GM18499 (cell line): ENCODE measurements around the gene EVA1A.

ENCODE experiments used
- ATAC-seq: cut with Tn5 transposase; IDR thresholded peaks from one replicate; pipeline ENCODE4 v1.9.1; 2021; ENCODE audit warnings: moderate number of reproducible peaks; ENCODE audit not compliant: insufficient read depth, unreplicated experiment

EVA1A gene, protein sequence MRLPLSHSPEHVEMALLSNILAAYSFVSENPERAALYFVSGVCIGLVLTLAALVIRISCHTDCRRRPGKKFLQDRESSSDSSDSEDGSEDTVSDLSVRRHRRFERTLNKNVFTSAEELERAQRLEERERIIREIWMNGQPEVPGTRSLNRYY

DNA sequence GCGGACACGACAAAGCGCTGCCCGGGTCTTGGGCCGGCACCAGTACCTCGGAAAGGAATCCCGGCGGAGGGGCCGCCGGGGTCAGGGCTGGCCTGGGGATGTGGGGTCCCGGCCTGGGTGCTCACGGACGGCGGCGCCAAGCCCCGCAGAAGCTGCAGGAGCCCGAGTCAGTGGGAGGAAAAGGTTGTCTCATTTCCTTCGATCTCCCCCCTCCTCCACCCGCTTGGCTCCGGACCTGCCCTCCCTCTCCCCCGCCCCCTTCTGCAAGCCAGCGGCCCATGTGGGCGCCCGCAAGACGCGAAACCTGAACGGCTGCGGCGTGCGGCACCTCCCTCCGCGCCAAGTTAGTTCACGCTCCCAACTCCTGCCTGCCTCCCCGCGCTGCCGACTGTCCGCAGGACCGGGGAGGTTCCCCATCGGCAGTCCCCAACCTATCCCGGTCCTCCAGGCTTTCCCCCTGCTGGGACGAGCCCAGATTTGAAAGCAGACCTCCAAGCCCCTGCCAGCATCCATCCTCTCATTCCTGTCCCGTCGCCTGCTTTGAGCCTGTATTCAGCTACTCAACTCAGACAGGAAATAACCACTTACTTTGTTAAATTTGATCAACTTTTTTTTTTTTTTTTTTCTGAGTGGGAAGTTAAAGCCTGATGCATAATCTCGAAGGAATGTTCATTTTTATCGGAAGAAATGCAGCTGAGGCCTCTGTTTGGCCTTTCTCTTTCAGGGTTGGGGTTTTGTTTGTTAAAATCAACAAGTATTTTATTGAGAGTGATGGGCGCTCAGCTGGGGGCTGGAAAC, at the start of gene EVA1A:
EVA1A (minus strand) TSS at position 172 of the 798 bp plus-strand sequence. CDS start 42,799 bp downstream, outside the sequence.
- ATAC-seq = no peak

DNA sequence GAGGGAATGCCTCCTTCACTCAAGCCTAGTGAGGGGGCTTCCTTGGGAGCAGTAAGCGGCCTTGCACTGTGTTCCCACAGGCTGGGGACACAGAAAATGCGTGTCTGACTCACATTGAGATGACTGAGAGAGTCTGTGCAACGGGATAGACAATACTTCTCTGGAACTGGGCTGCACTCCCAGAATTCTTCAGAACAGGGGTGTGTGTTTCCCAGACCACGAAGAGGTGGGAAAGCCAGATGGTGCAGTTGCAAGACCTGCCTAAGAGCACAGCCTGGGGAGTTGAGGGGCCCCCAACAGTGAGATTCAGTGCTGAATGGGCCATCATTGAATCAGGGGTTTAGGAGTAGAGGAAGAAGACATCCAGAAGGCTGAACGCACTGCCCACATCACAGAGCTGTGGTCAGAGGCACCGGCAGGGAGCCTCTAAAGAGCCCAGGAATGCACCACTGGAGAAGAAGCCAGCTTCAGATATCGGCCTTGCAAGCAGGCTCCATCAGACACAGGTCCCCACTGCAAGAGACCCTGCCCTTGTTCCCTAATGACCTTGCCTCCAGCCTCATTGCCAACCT, 49.3 kb upstream of the EVA1A start:
- no peak for ATAC-seq

DNA sequence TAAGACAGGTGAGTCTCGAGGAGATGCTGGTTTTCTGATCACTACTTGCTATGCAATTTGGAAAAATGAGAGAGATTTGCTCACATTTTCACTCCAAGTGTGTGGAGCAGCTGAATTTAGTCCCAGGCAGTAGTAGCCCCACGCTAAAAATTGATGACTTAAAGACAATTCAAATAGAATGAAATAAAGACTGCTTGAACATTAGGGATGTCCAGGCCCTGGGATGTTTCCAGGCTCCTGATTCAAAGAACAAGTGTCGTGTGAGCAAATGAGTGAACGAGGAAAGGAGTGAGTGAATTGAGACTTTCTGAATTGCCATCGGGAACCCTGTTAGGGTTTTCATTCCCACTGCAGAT, 48.6 kb upstream of the EVA1A start:
- ATAC-seq = no peak

DNA sequence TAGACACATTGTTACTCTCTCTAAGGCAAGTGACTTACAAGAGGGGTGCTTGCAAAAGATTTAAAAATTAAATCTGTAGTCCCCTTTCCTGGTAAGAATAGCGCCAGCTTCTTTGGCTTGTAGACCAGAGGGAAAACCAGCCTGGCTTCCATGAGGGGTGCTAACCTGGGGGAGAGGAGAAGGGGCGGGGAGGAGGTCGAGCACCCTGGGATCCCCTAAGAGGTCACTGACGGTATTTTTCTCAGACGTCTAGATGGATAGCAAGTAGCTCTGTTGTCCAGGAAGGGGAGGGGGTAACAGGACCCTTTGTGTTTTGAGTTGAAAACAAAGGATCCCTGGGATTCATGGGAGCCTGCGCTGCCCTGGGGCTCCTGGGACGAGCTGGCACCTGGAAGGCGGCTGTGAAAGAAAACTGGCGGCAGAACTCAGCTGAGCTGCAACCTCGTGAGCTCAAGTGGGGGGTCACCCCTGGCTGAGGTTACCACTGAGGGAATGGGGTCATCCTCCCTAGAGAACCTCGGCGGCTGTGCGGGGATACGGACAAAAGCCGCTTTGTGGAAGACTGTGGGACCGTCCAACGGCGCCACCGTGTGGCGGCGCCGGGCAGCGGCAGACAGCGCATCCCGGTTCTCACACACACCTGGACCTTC, 48.1 kb upstream of the EVA1A start:
- ATAC-seq = peak; percentile 45

DNA sequence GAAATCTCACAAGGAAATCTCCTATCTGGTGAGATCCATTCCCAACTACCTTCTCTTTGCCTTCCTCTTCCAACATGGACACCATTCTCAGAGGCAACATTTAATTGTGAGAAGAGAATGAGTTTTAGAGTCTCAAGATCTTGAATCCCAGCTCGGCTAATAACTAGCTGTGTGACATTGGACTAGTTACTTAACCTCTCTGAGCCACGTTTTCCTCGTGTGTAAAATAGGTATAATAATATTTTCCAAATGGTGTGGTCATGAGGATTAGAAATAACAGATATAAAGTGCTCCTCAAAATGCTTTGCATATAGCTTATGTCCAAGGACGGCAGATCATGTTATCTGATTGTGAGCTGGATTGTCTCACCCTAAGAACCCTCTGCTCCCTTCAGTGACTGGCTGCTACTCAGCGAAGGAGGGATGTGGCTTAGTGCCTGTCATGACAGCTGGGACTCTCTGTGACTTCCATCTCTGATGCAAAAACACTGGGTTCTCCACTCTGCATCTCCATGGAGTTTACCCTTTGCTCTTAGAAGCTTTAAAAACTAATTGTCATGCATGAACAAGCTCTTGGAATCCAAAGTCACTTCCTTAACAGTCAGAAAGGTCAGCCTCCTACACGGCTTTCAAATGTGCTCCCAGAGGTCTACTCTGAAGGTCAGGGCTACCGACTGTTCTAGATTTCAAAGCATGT, 47.4 kb upstream of the EVA1A start:
- no peak for ATAC-seq

DNA sequence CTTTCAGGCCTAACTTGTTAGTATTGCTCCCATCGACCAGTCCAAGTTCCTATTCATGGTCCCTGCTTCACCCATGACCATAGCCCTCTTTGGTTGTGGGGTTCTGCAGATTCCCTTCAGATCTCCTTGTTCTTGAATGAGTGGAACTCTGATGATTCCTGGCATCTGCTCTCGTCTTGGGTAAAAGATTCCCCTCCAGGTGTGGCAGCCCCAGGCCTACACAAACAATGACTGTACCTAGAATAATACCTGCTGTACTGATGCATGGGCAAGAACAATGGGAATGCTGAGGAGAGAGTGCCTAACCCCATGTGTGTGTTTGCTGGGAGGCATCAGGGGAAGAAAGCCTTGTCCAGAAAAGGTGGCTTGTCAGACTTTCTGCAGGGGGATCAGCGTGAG, 46.7 kb upstream of the EVA1A start:
- ATAC-seq = no peak

DNA sequence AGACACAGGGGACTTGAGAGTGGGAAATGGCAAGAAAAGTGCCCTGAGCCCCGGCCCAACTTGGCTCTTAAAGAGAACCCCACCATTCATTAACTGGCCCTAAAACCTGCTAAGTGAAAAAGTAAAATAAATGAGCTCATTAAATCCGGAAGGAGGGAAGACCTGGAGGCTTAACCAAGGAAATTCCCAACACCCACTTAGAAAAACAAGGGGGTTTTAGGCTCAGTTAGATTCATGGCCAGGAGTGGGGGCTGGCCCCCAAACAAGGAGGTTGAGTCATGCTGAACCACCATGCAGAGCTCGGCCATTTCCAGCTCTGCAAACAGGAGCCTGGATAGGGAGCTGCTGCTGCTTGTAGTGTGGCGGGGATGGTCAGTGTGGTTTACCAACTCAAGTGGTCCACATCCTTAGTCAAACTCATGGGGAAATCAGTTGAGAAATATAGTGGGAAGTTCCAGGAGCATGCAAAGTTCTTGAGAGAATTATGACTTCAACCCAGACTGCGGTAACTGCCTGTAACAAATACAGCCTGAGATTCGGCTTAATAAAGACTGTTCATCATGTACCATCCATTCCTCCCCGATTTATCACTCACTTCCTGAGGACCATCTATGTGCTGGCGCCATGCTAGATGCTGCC, 46.1 kb upstream of the EVA1A start:
- ATAC-seq = no peak

DNA sequence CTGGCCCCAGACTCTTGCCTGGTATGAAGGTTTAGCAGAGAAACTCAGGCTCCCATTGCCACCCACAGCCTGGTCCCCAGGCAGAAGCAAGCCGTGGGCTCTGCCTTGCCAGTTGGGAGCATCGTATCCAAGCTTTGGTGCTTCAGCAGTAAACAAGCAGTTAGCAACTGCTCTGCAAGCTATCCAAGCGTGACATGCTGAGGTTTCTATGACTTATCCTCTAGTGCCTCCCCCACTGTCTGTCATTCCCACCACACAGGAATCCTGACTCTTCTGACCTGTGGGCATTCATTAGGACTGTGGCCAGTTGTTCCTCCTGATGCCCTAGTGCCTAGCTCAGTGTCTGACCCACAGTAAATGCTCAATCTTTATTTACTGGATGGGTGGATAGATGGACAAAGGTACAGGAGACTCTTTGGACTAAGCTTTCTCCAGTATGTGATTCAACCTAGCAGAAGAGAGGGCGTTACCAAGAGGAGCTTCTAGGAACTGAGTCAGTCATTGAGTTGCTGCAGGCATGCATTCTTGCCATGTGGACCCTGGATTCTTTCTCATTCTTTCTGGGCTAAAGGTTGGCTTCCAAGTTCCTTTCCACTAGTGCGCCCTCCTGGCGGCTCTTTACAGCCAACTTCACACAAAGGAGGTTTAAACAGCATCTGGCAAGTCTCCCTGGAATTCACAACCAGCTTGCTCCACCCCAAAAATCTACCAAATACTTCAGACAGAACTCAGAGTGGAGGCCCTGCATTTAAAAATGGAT, 45.2 kb upstream of the EVA1A start:
- no peak for ATAC-seq

DNA sequence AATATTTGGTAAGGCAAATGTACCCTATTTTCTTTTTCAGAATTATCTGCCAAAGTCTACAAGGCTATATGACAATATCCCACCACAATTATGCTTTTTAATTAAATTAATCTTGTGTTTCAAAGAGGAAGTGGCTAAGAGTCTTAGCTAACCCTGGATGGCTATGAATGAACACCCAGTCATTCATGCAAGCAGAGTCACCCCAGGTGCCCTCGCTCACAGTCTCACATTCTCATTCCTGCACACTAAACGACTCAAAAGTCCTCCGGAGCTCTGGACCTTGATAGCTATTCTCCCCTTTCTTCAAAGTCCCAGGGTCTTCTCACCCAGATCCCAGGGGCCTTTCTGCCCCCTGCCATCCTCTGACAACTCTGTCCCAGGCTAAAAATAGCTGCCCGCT, 43.7 kb upstream of the EVA1A start:
- ATAC-seq = no peak

DNA sequence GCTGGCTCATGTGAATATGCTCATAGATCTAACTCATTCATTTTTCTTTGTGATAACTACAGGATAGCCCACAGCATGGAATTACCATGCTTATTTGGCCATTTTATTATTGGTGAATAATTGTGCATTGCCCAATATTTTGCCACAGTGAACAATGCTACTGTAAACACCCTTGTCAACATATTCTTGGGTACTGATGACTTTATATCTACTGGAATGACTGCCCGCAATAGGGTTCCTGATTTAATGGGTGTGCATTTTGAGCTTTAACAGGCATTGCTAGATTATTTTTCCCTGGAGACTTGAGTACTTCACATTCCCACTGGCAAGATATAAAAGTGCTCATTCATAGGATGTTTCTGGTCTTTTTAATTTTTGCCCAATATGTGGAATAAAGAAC, 42.7 kb upstream of the EVA1A start:
- no peak for ATAC-seq

DNA sequence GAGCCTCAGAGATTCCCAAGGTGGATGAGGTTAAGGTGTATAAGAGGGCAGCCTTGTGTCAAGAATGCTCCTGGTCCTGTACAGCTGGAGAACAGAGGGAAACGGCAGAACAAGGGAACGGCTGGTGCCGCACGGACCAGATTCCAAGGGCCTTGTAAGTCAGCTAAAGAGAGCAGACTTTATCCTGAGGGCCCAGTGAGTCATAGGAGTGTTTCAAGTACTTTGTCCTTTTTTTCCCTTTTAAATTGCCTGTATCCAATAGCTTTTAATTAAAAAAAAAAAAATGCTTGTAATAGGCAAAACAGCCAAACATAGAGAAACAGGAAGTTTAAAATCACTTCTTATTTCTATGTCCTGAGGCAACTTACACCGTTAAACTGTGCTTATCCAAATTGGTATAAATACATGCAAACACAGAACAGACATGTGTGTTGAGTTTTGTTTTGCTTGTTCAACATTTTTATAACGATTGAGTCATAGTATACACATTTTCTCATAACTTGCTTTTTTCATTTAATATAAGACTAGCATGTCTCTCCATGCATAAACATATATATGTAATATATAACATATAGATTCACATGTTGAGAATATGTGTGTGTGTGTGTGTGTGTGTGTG, 42.1 kb upstream of the EVA1A start:
- no peak for ATAC-seq

DNA sequence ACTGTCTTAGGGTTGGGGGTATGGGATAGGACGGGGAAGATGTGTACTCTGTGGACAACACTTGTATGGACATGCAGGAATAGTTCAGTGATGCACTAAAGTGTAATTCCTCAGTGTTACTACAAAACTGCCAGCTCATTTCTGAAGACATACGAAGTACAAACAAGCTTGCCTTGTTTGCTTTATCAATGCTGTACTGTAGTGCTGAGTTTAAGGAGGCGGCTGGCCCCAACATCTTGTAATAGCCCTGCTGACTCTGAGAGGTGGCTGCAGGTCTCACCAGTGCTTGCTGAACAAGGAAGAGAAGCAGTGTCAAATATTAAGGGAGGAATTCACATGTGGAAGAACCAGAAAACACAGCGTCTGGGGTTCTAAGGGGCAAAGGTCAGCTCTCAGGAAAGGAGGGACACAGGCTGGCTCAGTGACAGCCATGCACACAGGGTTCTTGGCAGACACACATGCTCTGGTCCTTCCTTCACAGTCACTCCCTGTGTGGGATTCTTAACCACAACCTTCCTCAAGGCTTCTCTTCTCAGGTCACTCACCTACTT, 39.8 kb upstream of the EVA1A start:
- no peak for ATAC-seq

DNA sequence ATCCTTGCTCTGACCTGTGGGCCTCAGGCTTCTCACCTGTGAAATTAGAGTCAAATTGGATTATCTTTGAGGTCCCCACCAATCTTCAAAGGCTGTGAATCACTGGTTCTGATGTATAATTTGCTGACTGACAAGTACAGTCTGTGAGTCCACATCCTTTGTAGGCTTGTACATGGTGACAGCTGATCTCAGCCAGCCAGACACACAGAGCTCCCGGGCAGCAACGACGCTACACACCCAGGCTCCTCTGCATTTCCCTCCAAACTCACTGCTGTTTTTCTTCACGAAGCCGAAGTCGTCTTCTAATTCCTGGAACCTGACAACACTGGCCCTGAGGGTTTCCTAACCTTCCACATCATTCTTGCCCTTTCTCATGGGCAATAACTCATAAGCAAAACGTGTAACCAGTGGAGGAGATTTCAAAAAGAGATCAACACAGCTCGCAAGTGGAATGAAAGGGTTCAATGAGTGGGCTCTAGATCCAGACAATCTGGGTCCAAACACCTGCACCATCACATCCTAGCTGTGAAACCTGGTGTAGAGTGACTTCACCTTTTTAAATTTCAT, 37.9 kb upstream of the EVA1A start:
- ATAC-seq = no peak

DNA sequence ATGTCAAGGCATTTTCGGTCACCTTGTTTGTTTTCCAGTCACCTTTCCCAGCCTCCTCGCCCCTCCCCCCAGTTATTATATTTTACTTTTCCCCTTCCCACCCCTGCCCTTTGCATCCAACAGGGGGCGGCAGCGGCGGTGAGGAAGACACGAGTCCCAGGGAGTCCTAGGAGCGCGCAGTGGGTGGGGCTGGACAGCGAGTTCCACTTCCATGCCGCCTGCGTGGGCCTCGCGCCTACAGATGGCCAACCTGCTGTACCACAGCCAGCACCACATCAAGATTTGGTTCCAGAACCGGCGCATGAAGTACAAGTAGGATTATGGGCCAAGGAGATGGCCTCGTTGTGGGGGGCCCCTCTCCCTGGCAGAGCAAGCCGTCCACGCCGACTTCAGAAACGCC, 37.2 kb upstream of the EVA1A start:
- no peak for ATAC-seq

DNA sequence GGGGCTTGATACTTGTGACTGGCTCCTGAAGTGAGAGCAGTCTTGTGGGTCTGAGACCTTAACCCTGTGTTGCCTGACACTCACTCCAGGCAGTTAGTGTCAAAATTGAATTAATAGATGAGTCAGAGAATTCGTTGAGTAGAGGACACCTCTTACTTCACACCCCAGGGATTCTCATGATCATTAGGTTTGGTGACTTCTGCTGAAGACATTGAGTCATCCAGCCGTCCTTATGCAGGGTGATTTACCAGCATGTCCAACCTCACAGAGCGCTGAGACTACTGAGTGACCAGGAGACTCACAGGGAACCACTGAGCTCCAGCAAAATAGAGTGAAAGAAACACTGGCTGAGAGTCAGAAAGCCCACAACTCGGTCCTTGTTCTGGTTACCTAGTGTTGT, 36.0 kb upstream of the EVA1A start:
- ATAC-seq = no peak

DNA sequence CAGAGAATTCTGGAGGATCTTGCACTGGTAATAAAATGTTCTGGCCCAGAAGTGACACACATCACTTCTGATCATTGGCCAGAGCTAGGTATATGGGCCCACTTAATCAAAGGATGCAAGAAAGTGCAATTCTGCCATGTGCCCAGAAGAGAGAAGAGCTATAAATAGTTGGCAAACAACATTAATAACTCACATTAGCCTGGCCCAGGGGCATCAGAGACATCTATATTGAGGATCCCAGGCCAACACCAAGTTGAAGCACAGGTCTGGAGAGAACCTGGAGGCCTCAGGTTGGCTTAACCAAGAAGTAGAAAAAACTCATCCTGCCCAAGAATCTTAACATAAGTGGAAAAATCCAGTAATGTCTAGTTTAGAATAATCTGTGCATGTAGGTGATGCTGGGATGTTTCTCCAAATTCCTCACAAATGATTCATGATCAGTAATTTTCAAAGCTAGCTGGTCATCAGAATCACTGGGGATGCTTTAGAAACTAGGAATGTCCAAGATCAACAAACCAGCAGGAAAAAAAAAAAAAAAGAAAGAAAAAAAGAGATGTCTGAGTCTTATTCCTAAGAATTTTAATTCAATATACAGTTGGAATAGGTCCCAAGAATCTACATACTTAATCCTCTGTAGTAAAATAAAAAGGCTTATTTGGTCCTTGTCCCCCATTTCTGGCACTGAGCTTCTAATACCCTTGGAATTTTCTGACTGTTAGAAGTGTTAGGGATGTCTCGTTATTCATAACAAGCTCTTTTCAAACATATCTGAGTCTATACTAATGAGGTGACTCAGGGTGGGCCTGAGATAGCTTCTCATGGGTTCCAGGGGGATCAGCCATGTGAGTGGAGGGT, 35.0 kb upstream of the EVA1A start:
- ATAC-seq = no peak

DNA sequence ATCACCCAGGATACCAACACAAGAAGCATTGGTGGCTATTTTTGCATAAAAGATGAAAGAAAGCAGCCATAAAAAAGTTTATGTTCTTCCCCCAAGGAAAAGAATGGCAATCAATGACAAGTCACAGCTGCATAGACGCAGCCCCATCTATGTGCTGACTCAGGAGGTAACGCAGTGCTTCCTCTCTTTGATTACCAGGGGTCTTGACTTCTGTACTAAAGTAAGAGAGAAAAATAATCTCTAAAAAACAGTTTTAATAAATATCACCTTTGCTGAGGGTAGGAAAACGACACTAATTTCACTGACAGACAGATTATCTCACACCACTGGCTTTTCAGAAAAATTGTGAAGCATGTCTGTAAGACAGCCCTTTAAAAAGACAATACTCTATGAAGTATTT, 33.9 kb upstream of the EVA1A start:
- no peak for ATAC-seq

DNA sequence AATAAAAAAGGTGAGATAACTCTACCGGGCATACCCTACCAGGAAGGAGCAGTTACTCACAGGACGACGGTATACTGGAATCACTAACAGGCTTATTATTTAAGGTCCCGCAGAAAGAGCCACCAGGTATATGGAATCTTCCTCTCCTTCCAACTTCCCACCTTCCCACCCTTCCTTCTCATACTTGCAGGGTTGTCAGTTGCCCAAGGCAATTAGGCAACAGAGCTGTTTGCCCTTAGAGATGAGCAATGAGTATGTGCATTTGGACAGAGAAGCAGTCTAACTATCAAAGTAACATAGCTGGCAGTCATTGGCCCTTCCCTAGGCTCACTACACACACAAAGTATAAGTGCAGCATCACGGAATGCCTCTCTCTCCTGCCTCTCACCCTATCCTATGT, 32.1 kb upstream of the EVA1A start:
- no peak for ATAC-seq
